OCI-M1 (cell line): ENCODE data around the gene PRODH2.

Experiments
- DNase-seq: peaks from one replicate; lab custom pipeline; 2025; lab: John Stamatoyannopoulos, UW

The PRODH2 gene, protein sequence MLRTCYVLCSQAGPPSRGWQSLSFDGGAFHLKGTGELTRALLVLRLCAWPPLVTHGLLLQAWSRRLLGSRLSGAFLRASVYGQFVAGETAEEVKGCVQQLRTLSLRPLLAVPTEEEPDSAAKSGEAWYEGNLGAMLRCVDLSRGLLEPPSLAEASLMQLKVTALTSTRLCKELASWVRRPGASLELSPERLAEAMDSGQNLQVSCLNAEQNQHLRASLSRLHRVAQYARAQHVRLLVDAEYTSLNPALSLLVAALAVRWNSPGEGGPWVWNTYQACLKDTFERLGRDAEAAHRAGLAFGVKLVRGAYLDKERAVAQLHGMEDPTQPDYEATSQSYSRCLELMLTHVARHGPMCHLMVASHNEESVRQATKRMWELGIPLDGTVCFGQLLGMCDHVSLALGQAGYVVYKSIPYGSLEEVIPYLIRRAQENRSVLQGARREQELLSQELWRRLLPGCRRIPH

DNA sequence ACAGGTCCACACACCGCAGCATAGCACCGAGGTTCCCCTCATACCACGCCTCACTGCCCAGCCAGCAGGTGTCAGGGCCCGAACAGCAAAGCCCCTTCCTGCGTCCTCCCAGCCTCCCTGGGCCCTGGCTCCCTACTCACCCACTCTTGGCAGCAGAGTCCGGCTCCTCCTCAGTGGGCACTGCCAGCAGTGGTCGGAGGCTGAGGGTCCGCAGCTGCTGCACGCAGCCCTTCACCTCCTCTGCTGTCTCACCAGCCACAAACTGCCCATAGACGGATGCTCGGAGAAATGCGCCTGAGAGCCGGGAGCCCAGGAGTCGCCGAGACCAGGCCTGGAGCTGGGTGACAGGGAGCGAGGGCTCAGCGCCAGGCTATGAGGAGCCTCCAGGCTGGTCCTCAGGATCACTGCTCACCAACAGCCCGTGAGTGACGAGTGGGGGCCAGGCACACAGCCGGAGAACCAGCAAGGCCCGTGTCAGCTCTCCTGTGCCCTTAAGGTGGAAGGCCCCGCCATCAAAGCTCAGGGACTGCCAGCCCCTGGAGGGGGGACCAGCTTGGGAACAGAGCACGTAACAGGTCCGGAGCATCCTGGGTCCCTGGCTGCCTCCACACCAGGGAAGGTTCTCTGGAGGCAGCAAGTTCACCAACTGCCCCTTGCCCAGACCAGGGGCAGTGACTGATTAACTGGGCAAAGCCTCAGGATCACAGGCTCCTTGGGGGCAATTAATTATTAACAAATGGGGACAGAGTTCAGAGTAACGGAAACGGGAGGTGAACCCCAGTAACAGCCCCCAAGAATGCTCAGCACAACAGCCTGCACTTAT, at the start of gene PRODH2:
Gene PRODH2 (minus strand): TSS at position 626 of the 823 bp plus-strand sequence. CDS start 40 bp downstream, at position 586.
- no peak for DNase-seq

GRCh38 chr19:35861640-35862160, 49.1 kb upstream of the PRODH2 start:
- no peak for DNase-seq

DNA sequence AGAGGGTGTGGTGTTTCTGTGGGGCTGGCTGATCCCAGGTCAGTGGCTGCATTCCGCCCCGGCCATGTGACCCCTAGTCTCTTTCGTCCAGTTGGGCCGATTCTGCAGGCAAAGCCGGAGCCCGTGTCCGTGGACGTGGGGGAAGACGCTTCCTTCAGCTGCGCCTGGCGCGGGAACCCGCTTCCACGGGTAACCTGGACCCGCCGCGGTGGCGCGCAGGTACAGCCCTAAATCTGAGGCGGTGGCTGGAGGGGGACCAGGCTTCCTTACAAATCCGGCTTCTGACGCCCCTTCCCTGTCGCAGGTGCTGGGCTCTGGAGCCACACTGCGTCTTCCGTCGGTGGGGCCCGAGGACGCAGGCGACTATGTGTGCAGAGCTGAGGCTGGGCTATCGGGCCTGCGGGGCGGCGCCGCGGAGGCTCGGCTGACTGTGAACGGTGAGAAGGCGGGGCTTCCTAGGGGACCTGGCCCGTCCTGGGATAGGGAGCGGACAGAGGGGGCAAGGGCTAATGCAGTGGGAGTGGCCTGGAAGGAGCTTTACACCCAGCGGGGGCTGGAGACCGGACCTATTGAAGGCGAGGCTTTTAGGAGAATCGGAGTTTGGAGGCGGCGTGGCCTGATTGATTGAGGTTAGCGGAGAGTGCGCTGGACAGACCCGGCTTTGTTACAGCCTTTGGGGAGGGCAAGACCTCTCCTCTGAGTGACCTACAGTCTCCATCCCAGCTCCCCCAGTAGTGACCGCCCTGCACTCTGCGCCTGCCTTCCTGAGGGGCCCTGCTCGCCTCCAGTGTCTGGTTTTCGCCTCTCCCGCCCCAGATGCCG, 48.4 kb upstream of the PRODH2 start:
- no peak for DNase-seq

DNA sequence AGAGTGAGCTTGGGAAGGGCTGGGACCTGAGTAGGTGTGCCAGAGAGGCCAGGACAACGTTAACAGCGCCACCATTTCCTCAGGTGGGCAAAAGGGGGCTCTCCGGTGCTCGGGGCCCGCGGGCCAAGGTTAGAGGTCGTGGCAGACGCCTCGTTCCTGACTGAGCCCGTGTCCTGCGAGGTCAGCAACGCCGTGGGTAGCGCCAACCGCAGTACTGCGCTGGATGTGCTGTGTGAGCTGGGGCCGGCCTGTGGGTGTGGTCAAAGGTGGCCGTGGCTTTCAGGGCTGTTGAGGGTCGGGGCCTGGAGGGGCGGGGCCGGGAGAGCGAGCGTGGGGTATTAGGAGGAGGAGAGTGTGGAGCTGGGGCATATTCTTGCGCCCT, 47.8 kb upstream of the PRODH2 start:
- no peak for DNase-seq

- no peak for DNase-seq
Observed at GRCh38 chr19:35859414-35859813, 46.8 kb upstream of the PRODH2 start.

DNA sequence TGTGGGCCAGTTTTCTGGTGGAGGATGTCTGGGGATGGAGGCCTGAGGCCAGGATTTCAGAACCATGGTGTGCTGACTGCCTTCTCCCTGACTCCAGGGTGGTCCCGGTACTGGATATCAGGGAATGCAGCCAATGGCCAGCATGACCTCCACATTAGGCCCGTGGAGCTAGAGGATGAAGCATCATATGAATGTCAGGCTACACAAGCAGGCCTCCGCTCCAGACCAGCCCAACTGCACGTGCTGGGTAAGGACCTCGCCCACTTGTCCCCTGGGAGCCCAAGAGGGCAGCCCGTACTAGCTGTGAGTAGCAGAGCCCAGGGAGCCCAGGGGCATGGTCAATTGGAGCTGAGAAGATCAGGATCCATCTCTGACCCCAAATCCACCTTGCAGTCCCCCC, 45.7 kb upstream of the PRODH2 start:
- no peak for DNase-seq

DNA sequence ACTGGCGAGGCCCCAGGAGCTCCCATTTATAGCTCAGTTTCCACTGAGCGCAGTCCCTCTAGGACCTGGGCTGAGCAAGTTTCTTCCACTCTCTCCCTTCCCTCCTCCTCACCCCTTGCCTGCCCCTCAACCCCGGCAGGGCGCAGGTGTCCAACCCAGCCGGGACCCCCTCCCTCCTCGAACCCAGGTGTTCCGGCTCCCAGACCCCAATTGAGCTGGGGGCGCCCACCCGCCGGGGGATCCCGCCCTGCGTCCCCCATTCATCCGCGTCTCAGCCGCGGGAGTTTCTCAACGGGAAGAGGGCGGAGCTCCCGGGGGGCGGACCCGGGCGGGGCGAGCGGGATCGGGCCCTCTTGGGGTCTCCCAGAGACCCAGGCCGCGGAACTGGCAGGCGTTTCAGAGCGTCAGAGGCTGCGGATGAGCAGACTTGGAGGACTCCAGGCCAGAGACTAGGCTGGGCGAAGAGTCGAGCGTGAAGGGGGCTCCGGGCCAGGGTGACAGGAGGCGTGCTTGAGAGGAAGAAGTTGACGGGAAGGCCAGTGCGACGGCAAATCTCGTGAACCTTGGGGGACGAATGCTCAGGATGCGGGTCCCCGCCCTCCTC, 44.0 kb upstream of the PRODH2 start, which contains the start of gene KIRREL2:
Gene KIRREL2 (plus strand): TSS at position 366 of the 604 bp plus-strand sequence. CDS start 209 bp downstream, at position 575.
- DNase-seq, result no peak

DNA sequence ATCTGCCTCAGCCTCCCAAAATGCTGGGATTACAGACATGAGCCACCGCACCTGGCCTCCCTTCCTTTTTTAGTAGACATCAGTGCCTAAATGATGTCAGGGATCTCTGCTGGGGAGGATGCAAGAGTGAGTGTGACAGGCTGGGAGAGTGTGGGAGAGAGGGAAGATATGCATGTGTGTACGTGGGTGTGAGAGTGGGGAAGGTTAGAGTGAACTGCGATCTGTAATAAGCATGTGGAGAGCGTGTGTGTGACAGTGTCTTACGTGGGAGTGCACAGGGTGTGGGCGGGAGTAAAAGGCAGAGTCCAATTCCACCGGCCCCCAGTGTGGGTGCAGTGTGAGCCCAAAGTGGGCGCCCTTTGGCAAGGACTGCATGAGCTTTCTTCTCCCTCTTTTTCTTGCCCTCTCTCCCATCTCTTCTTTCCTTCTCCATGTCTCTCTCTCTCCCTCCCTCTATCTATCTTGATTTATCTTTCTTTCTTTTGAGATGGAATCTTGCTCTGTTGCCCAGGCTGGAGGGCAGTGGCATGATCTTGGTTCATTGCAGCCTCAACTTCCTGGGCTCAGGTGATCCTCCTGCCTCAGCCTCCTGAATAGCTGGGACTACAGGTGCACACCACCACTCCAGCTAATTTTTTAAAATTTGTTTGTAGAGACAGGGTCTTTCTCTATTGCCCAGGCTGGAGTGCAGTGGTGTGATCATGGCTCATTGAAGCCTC, 40.6 kb upstream of the PRODH2 start:
- DNase-seq, result no peak

GRCh38 chr19:35852029-35852780, 39.6 kb upstream of the PRODH2 start, which contains the start of gene NPHS1:
Gene NPHS1, minus strand, starts transcription at chr19:35852504. Its CDS starts 667 bp downstream, at chr19:35851837.
- no peak for DNase-seq

- DNase-seq, result no peak
Observed at GRCh38 chr19:35851213-35852028, 38.8 kb upstream of the PRODH2 start.

DNA sequence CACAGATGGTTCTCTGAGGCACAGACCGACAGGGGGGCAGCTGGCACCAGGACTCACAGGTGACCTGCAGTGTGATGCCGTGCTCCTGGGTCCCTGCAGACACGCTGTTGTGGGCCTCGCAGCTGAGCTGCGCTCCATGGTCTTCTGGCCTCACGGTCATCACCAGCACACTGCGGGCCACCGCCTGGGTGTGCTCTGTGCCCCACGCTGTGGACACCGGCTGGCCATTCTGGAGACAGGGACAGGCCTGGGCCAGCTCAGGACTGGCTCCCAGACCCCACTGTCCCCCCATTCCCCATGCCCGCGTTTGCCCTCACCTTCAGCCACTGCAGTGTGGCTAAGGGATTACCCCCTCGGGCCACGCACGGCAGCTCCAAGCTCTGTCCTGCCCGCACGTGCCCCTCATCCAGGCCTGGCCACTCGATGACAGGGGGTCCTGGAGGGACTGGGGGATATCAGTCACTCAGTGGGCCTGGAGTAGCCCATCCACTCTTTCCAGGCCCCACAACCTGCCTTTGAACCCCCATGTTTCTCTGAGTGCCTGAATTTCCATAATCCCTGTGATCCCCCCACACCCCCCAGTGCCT, 36.4 kb upstream of the PRODH2 start:
- no peak for DNase-seq

DNA sequence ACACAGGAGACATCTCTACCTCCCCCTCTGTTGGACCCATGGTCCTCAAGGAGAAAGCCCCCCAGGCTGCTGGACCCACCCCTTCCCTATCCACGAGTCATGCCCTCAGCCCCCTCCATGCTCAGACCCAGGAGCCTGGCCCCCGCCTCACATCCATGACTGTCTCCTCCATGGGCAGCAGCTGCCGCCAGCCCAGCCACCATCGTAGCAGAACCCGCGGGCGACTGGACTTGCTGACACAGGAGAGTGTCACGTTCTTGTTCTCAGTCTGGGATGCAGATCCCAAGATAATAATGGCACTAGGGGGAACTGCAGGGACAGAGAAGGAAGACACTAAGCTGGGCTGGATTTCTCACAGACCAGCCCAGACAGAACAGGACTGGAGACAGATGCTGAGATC, 35.8 kb upstream of the PRODH2 start:
- no peak for DNase-seq

DNA sequence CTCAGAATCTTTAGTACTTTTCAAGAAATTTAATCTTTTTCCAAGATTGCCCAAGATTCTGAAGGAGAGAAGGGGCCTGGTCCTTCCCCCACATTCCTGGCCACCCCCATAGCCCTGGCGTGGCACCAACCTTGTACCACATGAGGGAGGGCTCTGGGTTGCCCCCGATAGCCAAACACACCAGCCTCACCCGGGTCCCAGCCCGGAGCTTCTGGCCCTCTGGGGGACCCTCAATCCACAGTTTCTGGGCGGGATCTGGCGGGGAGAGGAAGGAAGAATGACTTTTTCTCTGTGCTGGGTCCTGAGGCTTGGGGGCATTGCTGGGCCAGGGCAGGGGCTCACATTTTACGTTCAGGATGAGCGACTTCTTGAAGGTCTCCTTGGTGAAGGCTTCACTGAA, 35.3 kb upstream of the PRODH2 start:
- DNase-seq, result no peak

GRCh38 chr19:35846038-35846668, 33.5 kb upstream of the PRODH2 start:
- no peak for DNase-seq

- no peak for DNase-seq
Observed at GRCh38 chr19:35845215-35846037, 32.8 kb upstream of the PRODH2 start.

- no peak for DNase-seq
Observed at GRCh38 chr19:35844482-35845214, 32.0 kb upstream of the PRODH2 start.
